ENCODE data around the gene CCDC88A.

The CCDC88A gene

GRCh38 chr2:55438391-55439100 is 18.9 kb upstream of the CCDC88A start:
- H3K36me3 ChIP-seq (ENCODE audit: control insufficient read depth, insufficient read depth, low read length): no peaks in the 10 kb centered on the region
- DNase-seq (ENCODE audit: extremely low read depth, insufficient read length): no peak
- no peak overlapping the region for H3K4me3 ChIP-seq (replicated peaks; ENCODE audit: low read depth, low read length)
- TF ChIP-seq CTCF (IDR thresholded peaks at IDR 0.05; ENCODE audit: insufficient read depth, low read length, poor library complexity, severe bottlenecking): no peak
- H3K27me3 ChIP-seq (replicated peaks; ENCODE audit: control insufficient read depth, insufficient read depth, low read length): no peaks in the 10 kb centered on the region; the same call in 1 of the 2 replicates

GRCh38 chr2:55437515-55438390 is 18.1 kb upstream of the CCDC88A start:
- DNase-seq (ENCODE audit: extremely low read depth, insufficient read length): no peak
- no peak overlapping the region for H3K4me3 ChIP-seq (replicated peaks; ENCODE audit: low read depth, low read length)
- no peak for TF ChIP-seq CTCF (IDR thresholded peaks at IDR 0.05; ENCODE audit: insufficient read depth, low read length, poor library complexity, severe bottlenecking)
- H3K36me3 ChIP-seq (ENCODE audit: control insufficient read depth, insufficient read depth, low read length): no peaks in the 10 kb centered on the region
- H3K27me3 ChIP-seq (replicated peaks; ENCODE audit: control insufficient read depth, insufficient read depth, low read length): no peaks in the 10 kb centered on the region; the same call in 1 of the 2 replicates

GRCh38 chr2:55431982-55432627 is 12.4 kb upstream of the CCDC88A start:
- no peak overlapping the region for H3K4me3 ChIP-seq (replicated peaks; ENCODE audit: low read depth, low read length)
- DNase-seq (ENCODE audit: extremely low read depth, insufficient read length): no peak

GRCh38 chr2:55430211-55430975 is 10.7 kb upstream of the CCDC88A start:
- H3K36me3 ChIP-seq (ENCODE audit: control insufficient read depth, insufficient read depth, low read length): no peaks in the 10 kb centered on the region
- no peak for TF ChIP-seq CTCF (IDR thresholded peaks at IDR 0.05; ENCODE audit: insufficient read depth, low read length, poor library complexity, severe bottlenecking)
- H3K4me3 ChIP-seq (replicated peaks; ENCODE audit: low read depth, low read length): no peak overlapping the region
- DNase-seq (ENCODE audit: extremely low read depth, insufficient read length): no peak
- no peaks in the 10 kb centered on the region for H3K27me3 ChIP-seq (replicated peaks; ENCODE audit: control insufficient read depth, insufficient read depth, low read length)

More at GRCh38 chr2:55431982-55432627, 12.4 kb upstream of the CCDC88A start:
- no peaks in the 10 kb centered on the region for H3K36me3 ChIP-seq (ENCODE audit: control insufficient read depth, insufficient read depth, low read length)
- peak; percentile 66 for TF ChIP-seq CTCF (IDR thresholded peaks at IDR 0.05; ENCODE audit: insufficient read depth, low read length, poor library complexity, severe bottlenecking)
- H3K27me3 ChIP-seq (replicated peaks; ENCODE audit: control insufficient read depth, insufficient read depth, low read length): no peaks in the 10 kb centered on the region

GRCh38 chr2:55428258-55428657 is 8.6 kb upstream of the CCDC88A start:
- no peak for DNase-seq (ENCODE audit: extremely low read depth, insufficient read length)
- TF ChIP-seq CTCF (IDR thresholded peaks at IDR 0.05; ENCODE audit: insufficient read depth, low read length, poor library complexity, severe bottlenecking): no peak
- Histone ChIP-seq H3K36me3 (ENCODE audit: control insufficient read depth, insufficient read depth, low read length) (no peaks in the 10 kb centered on the region), H3K27me3 (replicated peaks; ENCODE audit: control insufficient read depth, insufficient read depth, low read length) (no peaks in the 10 kb centered on the region), H3K4me3 (replicated peaks; ENCODE audit: low read depth, low read length) (no peak overlapping the region)
